HEK293 (cell line): Measurements from ENCODE around the gene ENDOV.

Experiments used
- CTCF ChIA-PET: fragments of 350-600 bp; formaldehyde crosslinking; extraction: SDS; loops from one replicate; lab custom pipeline; 2021; ENCODE audit warnings: antibody characterized with exemption; lab: Yijun Ruan, JAX
- POLR2A ChIA-PET: fragments of 300-600 bp; formaldehyde crosslinking; extraction: SDS; loops from one replicate; lab custom pipeline; 2020; ENCODE audit warnings: antibody characterized with exemption, inconsistent platforms; lab: Yijun Ruan, JAX
- H3K27ac ChIP-seq: fragments of 200-500 bp; sonication (Bioruptor generic); 2 replicates; pipeline ENCODE4 v1.5.1; 2014; ENCODE audit warnings: low read depth, low read length, control low read depth, inconsistent platforms; ENCODE audit errors: extremely low read depth
- H3K36me3 ChIP-seq, 2 experiments: fragments of 200-500 bp in 1 of 2; sonication (Bioruptor generic) in 1 of 2; 1 replicate in 1 of 2; 2 replicates in 1 of 2; pipeline ENCODE4 v1.5.1; 2014 to 2017; ENCODE audit warnings: inconsistent platforms in 2 of 2, low read length in 2 of 2; ENCODE audit not compliant: control insufficient read depth in 2 of 2, insufficient read depth in 1 of 2
- H3K4me1 ChIP-seq: fragments of 200-500 bp; sonication (Bioruptor generic); 2 replicates; pipeline ENCODE4 v1.5.1; 2014; ENCODE audit warnings: mild to moderate bottlenecking, low read length, inconsistent platforms; ENCODE audit not compliant: control insufficient read depth, insufficient read depth
- H3K4me3 ChIP-seq: 2 replicates; pipeline ENCODE4 v1.5.1; 2011; ENCODE audit warnings: low read depth, mild to moderate bottlenecking, control low read depth, low read length, moderate library complexity
- H3K9me3 ChIP-seq: fragments of 200-500 bp; sonication (Bioruptor generic); 2 replicates; pipeline ENCODE4 v1.5.1; 2014; ENCODE audit warnings: low read depth, low read length, inconsistent platforms; ENCODE audit not compliant: control insufficient read depth, insufficient read depth
- GLIS1 ChIP-seq: fragments of 450-650 bp; formaldehyde crosslinking; IDR thresholded peaks from 2 replicates; pipeline ENCODE4 v1.5.1; 2016; ENCODE audit warnings: missing biosample characterization, missing genetic modification characterization
- IKZF3 ChIP-seq: fragments of 450-650 bp; IDR thresholded peaks from 2 replicates; pipeline ENCODE4 v1.5.0; 2018; ENCODE audit warnings: missing biosample characterization, mild to moderate bottlenecking, missing genetic modification characterization, moderate library complexity
- PRDM1 ChIP-seq: fragments of 450-650 bp; formaldehyde crosslinking; IDR thresholded peaks from 2 replicates; pipeline ENCODE4; 2016; ENCODE audit warnings: missing biosample characterization, missing genetic modification characterization
- SP3 ChIP-seq: fragments of 450-650 bp; formaldehyde crosslinking; IDR thresholded peaks from 2 replicates; pipeline ENCODE4 v1.5.1; 2016; ENCODE audit warnings: missing biosample characterization, missing genetic modification characterization
- ZBTB17 ChIP-seq: fragments of 450-650 bp; formaldehyde crosslinking; IDR thresholded peaks from 2 replicates; pipeline ENCODE4 v1.5.1; 2016; ENCODE audit warnings: missing biosample characterization, missing genetic modification characterization
- ZBTB6 ChIP-seq: fragments of 450-650 bp; formaldehyde crosslinking; IDR thresholded peaks from 2 replicates; pipeline ENCODE4 v1.5.1; 2017; ENCODE audit warnings: missing biosample characterization, missing genetic modification characterization
- ZFP37 ChIP-seq: fragments of 450-650 bp; formaldehyde crosslinking; IDR thresholded peaks from 2 replicates; pipeline ENCODE4 v1.5.1; 2016; ENCODE audit warnings: missing biosample characterization, missing genetic modification characterization
- ZIC2 ChIP-seq: fragments of 450-650 bp; formaldehyde crosslinking; IDR thresholded peaks from 2 replicates; pipeline ENCODE4 v1.5.1; 2016; ENCODE audit warnings: missing biosample characterization, missing genetic modification characterization
- ZNF112 ChIP-seq: fragments of 450-650 bp; formaldehyde crosslinking; IDR thresholded peaks from 2 replicates; pipeline ENCODE4 v1.5.0; 2017; ENCODE audit warnings: missing biosample characterization, missing genetic modification characterization
- ZNF16 ChIP-seq: fragments of 450-650 bp; formaldehyde crosslinking; IDR thresholded peaks from 2 replicates; pipeline ENCODE4 v1.5.1; 2016; ENCODE audit warnings: low read depth, missing biosample characterization, missing genetic modification characterization
- ZNF2 ChIP-seq: fragments of 450-650 bp; formaldehyde crosslinking; IDR thresholded peaks from 2 replicates; pipeline ENCODE4 v1.5.1; 2016; ENCODE audit warnings: missing biosample characterization, missing genetic modification characterization
- ZNF211 ChIP-seq: fragments of 450-650 bp; formaldehyde crosslinking; IDR thresholded peaks from 2 replicates; pipeline ENCODE4 v1.5.1; 2016; ENCODE audit warnings: low read depth, missing biosample characterization, missing genetic modification characterization
- ZNF292 ChIP-seq: fragments of 450-650 bp; formaldehyde crosslinking; IDR thresholded peaks from 2 replicates; pipeline ENCODE4 v1.5.1; 2016; ENCODE audit warnings: low read depth, missing biosample characterization, missing genetic modification characterization, borderline replicate concordance
- ZNF48 ChIP-seq: fragments of 450-650 bp; formaldehyde crosslinking; IDR thresholded peaks from 2 replicates; pipeline ENCODE4 v1.5.1; 2016; ENCODE audit warnings: missing biosample characterization, missing genetic modification characterization
- ZNF488 ChIP-seq: fragments of 450-650 bp; formaldehyde crosslinking; IDR thresholded peaks from 2 replicates; pipeline ENCODE4 v1.5.1; 2016; ENCODE audit warnings: missing biosample characterization, missing genetic modification characterization
- ZNF549 ChIP-seq: fragments of 450-650 bp; IDR thresholded peaks from 2 replicates; pipeline ENCODE4 v1.5.1; 2018; ENCODE audit warnings: missing biosample characterization, missing genetic modification characterization, mild to moderate bottlenecking, inconsistent platforms, moderate library complexity
- ZNF623 ChIP-seq: fragments of 450-650 bp; formaldehyde crosslinking; IDR thresholded peaks from 2 replicates; pipeline ENCODE4 v1.5.1; 2016; ENCODE audit warnings: missing biosample characterization, missing genetic modification characterization
- ZNF664 ChIP-seq: fragments of 450-650 bp; formaldehyde crosslinking; IDR thresholded peaks from 2 replicates; pipeline ENCODE4 v1.5.1; 2016; ENCODE audit warnings: missing biosample characterization, missing genetic modification characterization
- ZNF701 ChIP-seq: fragments of 450-650 bp; formaldehyde crosslinking; IDR thresholded peaks from 2 replicates; pipeline ENCODE4 v1.5.1; 2016; ENCODE audit warnings: missing biosample characterization, missing genetic modification characterization
- ZSCAN30 ChIP-seq: fragments of 450-650 bp; IDR thresholded peaks from 2 replicates; pipeline ENCODE4 v1.5.1; 2018; ENCODE audit warnings: missing biosample characterization, mild to moderate bottlenecking, missing genetic modification characterization, moderate library complexity
- ZSCAN5A ChIP-seq: fragments of 450-650 bp; formaldehyde crosslinking; IDR thresholded peaks from 2 replicates; pipeline ENCODE4 v1.5.1; 2016; ENCODE audit warnings: missing biosample characterization, missing genetic modification characterization

Gene ENDOV

GRCh38 chr17:80393961-80394360 is 21.0 kb upstream of the ENDOV start:
- Histone ChIP-seq H3K27ac (no peak overlapping the region), H3K9me3 (no peaks in the 10 kb centered on the region), H3K4me3 (no peak overlapping the region), H3K36me3 (peaks cover 22 to 61% of the 10 kb centered on the region in 2 experiments), H3K4me1 (no peaks in the 10 kb centered on the region)
- TF ChIP-seq ZNF48 (tag by site-specific recombination) (no peak), ZNF2 (tag by site-specific recombination) (no peak), ZNF488 (tag by site-specific recombination) (no peak), ZNF701 (tag by site-specific recombination) (no peak), ZNF549 (tag by site-specific recombination) (no peak), ZNF211 (tag by site-specific recombination) (no peak), ZBTB6 (tag by site-specific recombination) (no peak), ZNF292 (no peak), ZSCAN5A (no peak), PRDM1 (tag by site-specific recombination) (no peak), ZNF664 (no peak), ZNF16 (no peak), ZSCAN30 (no peak), ZIC2 (tag by site-specific recombination) (no peak), ZFP37 (tag by site-specific recombination) (no peak), ZBTB17 (tag by site-specific recombination) (no peak), IKZF3 (tag by site-specific recombination) (no peak), SP3 (tag by site-specific recombination) (no peak), ZNF623 (tag by site-specific recombination) (no peak)
- ChIA-PET POLR2A (interaction anchor here (1.0 kb wide), 1 partner anchor 42 kb away, joined by 3 read pairs; no protein-coding TSS in a partner anchor), CTCF (no interaction called here)

- H3K27ac ChIP-seq: no peak overlapping the region
- no peak overlapping the region for H3K4me3 ChIP-seq
- H3K36me3 ChIP-seq: peaks cover 22 to 54% of the 10 kb centered on the region in 2 experiments
- H3K9me3 ChIP-seq: no peaks in the 10 kb centered on the region
- TF ChIP-seq ZNF112: no peak
- TF ChIP-seq ZBTB17 (tag by site-specific recombination): 0 out of 2 replicates have a peak, but pooled peaks have one; percentile 14
- TF ChIP-seq GLIS1 (tag by site-specific recombination): peak; percentile 59
- ChIA-PET POLR2A (interaction anchor here (1.0 kb wide), 1 partner anchor 43 kb away, joined by 3 read pairs; no protein-coding TSS in a partner anchor), CTCF (interaction anchor here (0.9 kb wide), 1 partner anchor 529 kb away, joined by 4 read pairs; no protein-coding TSS in a partner anchor)
- H3K4me1 ChIP-seq: no peaks in the 10 kb centered on the region
Measured at GRCh38 chr17:80394629-80395216, 20.2 kb upstream of the ENDOV start.
